Measurements from ENCODE around the gene CDKL1.
A peak's percentile ranks its signal among the peaks of the same experiment; 100 is the strongest.
"Not testable (repeated sequence)": the region's sequence is repeated elsewhere in the genome, so short reads cannot be mapped to it uniquely, and the experiment has no call there.

Gene CDKL1

GRCh38 chr14:50387548-50387947 is 9.1 kb downstream of the CDKL1 start:
- no peak for DNase-seq (ENCODE audit: low spot score)

DNA sequence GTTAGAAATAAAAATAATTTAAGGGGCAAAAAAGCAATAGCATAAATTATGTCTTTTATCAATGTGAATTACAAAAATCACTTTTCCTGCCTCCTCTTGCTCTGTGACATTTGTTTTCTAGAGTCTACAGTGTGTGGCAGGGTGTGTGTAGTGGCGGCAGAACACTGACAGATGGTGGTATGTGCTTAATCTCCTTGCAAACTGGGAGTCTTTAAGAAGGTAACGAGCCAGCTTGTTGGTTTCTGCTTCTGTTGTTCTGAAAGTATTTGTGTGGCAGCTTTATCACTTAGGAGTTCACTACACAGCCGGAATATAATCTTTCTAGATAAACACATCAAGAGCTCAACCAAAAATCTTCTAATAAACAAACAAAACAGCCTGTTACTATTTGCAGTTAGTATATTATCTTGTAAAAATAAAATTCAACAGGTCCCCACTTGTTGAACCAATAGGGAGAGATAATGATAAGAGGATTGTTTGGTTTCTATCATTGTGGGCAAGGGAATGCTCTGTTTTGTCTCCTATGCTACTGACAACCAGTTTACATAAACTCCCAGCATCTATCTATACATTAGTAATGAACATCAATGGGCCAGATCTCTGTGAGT is 13.0 kb downstream of the CDKL1 start:
- no peak for DNase-seq (ENCODE audit: low spot score)

GRCh38 chr14:50381823-50382287 is 14.8 kb downstream of the CDKL1 start:
- DNase-seq (ENCODE audit: low spot score) = no peak

- no peak for DNase-seq (ENCODE audit: low spot score)
Measured at GRCh38 chr14:50381008-50381407, 15.7 kb downstream of the CDKL1 start.

DNA sequence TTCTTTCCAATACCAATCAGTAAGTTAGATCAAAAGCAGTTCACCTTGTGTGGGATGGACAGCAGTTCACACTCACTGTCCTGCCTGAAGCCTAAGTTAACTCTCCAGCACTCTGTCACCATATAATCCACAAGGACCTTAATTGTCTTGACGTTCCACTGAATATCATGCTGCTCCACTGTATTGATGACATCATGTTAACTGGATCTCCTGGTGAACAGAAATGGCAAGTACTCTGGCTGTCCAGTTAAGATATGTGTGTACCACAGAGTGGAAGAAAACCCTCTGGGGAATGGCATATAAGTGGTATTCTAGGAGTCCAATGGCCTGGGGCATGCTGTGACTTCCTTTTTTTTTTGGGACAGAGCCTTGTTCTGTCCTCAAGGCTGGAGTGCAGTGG is 16.2 kb downstream of the CDKL1 start:
- DNase-seq (ENCODE audit: low spot score) = no peak

- DNase-seq (ENCODE audit: low spot score) = no peak
Measured at GRCh38 chr14:50379563-50379962, 17.1 kb downstream of the CDKL1 start.

GRCh38 chr14:50377550-50378085 is 19.1 kb downstream of the CDKL1 start:
- DNase-seq (ENCODE audit: low spot score) = no peak

- DNase-seq (ENCODE audit: low spot score) = no peak
Measured at GRCh38 chr14:50375760-50376159, 20.9 kb downstream of the CDKL1 start.

DNA sequence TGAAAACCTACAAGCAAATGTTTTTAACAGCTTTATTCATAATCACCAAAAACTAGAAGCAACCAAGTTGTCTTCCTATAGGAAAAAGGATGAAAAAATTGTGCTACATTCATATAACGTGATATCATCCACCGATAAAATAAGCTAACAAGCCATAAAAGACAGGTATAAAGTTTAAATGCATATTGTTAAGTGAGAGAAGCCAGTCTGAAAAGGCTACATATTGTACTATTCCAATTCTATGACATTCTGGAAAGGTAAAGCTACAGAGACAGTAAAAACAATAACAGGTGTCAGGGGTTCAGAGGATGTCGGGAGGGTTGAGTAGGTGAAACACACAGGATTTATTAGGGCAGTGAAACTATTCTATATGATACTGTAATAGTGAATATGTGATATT is 22.7 kb downstream of the CDKL1 start:
- DNase-seq (ENCODE audit: low spot score) = no peak

DNA sequence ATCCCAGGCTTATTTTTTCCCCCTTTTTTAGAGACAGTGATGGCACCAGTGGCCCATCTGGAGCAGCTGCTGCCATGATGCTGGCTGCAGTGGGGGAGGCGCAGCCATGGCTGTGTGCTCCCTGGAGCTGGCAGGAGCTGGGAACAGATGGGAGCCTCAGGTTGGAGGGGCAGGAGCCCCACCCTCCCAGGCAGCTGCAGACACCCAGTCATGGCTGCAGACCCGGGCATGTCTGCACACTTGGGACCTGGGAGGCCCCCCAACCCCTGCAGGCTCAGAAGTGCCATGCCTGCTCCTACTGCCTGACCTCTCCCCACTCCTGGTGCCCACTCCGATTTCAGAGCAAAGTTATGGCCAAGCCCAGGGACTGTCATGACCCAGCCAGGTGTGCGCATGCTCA is 25.1 kb downstream of the CDKL1 start:
- no peak for DNase-seq (ENCODE audit: low spot score)

- no peak for DNase-seq (ENCODE audit: low spot score)
Measured at GRCh38 chr14:50366589-50366988, 30.1 kb downstream of the CDKL1 start.

DNA sequence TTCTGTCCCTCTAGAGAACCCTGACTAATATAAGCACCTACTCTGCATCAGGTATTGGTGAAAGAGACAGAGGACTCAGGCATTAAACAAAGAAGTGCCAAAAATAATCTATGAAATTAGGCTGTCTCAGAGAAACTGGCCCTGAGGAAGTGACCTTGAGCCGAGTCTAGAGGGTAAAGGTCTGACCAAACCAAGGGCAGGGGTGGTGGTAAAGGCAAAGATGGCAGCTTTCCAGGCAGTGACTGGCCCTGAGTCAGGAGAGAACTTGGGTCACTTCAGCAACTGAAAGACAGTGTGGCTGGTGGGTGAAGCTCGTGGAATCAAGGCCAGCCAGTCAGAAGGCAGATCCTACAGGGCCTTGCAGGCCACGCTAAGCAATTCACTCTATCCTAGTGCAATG is 30.6 kb downstream of the CDKL1 start:
- DNase-seq (ENCODE audit: low spot score) = peak; percentile 42

- DNase-seq (ENCODE audit: low spot score) = peak; percentile 52
Measured at GRCh38 chr14:50365572-50365971, 31.1 kb downstream of the CDKL1 start.

- no peak for DNase-seq (ENCODE audit: low spot score)
Measured at GRCh38 chr14:50364792-50365191, 31.9 kb downstream of the CDKL1 start.

DNA sequence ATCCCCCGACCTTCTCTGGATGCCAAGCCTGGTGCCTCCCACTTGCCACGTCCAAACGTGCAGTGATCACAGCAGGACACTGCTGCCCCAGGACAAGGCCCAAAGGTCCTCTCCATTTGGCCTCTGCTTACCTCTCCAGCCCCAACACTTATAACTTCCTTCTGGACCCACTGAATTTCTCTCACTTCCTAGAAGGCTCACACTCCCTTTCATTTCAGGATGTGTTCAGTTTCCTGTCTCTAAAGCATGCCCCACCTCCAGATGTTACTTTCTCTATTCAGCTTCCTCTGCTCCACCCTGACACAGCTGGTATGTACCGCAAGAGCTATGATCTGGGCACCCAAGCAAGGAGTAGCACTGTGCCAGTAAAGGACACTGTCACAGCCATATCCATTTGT is 33.0 kb downstream of the CDKL1 start:
- peak; percentile 68 for DNase-seq (ENCODE audit: low spot score)

- DNase-seq (ENCODE audit: low spot score) = peak; percentile 55
Measured at GRCh38 chr14:50362764-50363713, 33.6 kb downstream of the CDKL1 start.

- DNase-seq (ENCODE audit: low spot score) = not testable (repeated sequence)
Measured at GRCh38 chr14:50361473-50362403, 34.9 kb downstream of the CDKL1 start.

- no peak for DNase-seq (ENCODE audit: low spot score)
Measured at GRCh38 chr14:50360851-50361250, 35.8 kb downstream of the CDKL1 start.

GRCh38 chr14:50360093-50360492 is 36.6 kb downstream of the CDKL1 start:
- no peak for DNase-seq (ENCODE audit: low spot score)

DNA sequence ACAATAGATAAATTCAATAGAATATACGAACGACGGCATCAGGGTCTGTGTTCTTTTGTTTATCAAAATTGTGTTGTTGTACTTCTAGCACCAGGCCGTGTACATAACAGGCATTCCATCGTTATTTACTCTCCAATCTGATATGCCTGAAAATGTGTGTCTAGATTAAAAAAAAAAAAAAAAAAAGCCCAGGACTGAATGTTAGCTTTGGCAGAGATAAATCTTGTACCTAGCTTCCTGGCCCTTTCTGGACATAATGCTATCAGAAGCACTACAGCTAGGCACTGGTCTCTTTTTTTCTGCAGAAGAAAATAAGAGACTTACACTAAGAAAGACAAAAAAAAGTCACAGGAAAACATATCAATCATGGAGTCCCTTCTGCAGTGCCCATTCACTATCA is 37.0 kb downstream of the CDKL1 start:
- DNase-seq (ENCODE audit: low spot score) = no peak

DNA sequence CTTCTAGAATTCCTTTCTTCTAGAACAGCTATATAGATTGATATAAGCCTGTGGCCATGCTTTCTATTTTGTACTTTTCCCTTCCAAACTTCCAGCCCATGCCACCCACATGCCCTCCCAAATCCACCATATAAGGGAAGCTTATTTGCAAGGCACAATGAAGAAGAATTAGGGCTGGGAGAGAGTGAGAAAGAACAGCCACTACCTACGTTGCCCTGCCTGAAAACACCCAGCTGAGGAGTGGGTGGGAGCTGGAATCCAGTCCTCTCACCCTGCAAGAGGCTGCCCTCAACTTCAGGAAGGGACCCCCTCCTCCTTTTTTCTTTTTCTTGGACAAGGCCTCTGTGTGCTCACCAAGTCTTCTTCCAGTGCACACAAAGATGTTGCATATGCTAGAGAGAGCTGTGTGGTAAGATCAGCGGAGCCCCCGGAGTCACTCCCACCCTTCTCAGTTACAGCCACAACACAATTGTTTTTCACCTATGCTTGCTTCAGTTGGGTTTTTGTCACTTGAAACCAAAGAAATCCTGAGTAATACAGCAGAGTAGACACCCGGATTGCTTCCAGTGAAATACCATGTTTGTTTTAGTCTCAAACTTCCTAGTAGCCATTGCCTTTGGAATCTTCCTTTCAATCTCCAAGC is 38.8 kb downstream of the CDKL1 start:
- DNase-seq (ENCODE audit: low spot score) = no peak

Data from hematopoietic multipotent progenitor cell treated with erythropoietin and hydrocortisone succinate and interleukin-3 and kit ligand, for 17 days (in vitro differentiated cells).